Activated CD8-positive, alpha-beta T cell treated with anti-CD3 and anti-CD28 coated beads for 36 hours (primary cell): Measurements from ENCODE around the gene PCDHGA3. TPM values are rescaled to one million over a fixed set of nuclear protein-coding genes. Genes with fewer than 3 reads are reported as not detected.

ENCODE experiments used
- ATAC-seq: fragments of 200-7000 bp; cut with Tn5 transposase; one replicate; pipeline ENCODE4 v1.10.0; 2021; ENCODE audit warnings: mild to moderate bottlenecking, moderate library complexity
- CTCF ChIA-PET: fragments of 350-600 bp; sonication (Branson Sonifier 250); formaldehyde crosslinking; loops from one replicate; lab custom pipeline; 2021; ENCODE audit warnings: antibody characterized with exemption; lab: Charles Lee
- POLR2A ChIA-PET: fragments of 350-600 bp; sonication (Branson Sonifier 250); formaldehyde crosslinking; loops from one replicate; lab custom pipeline; 2021; ENCODE audit warnings: antibody characterized with exemption; lab: Charles Lee
- DNase-seq: peaks from one replicate; pipeline ENCODE4 v3.0.0-alpha.2; 2020
- H3K27ac Mint-ChIP-seq: one replicate; pipeline ENCODE4 v1.8.0; 2021; ENCODE audit warnings: mild to moderate bottlenecking, mixed read lengths
- H3K27me3 Mint-ChIP-seq: one replicate; pipeline ENCODE4 v1.8.0; 2021; ENCODE audit warnings: mixed read lengths
- H3K36me3 Mint-ChIP-seq: one replicate; pipeline ENCODE4 v1.8.0; 2021; ENCODE audit warnings: low read depth, mixed read lengths
- H3K4me1 Mint-ChIP-seq: one replicate; pipeline ENCODE4 v1.8.0; 2021; ENCODE audit warnings: low read depth, mixed read lengths
- H3K4me3 Mint-ChIP-seq: one replicate; pipeline ENCODE4 v1.8.0; 2021; ENCODE audit warnings: mild to moderate bottlenecking, moderate library complexity, mixed read lengths
- H3K9me3 Mint-ChIP-seq: one replicate; pipeline ENCODE4 v1.8.0; 2021; ENCODE audit warnings: mixed read lengths
- CTCF ChIP-seq: fragments of 200-600 bp; IDR thresholded peaks from one replicate; pipeline ENCODE4 v1.8.0; 2022; ENCODE audit warnings: antibody characterized with exemption, mild to moderate bottlenecking
- intact Hi-C: fragments of 100-400 bp; cut with micrococcal nuclease; formaldehyde crosslinking; loops from one replicate; pipeline ENCODE4 v1.10.0; 2022
- total RNA-seq, 2 experiments: library from RNA; stranded (reverse); gene quantifications; one replicate each; pipeline ENCODE4 v1.2.3, GENCODE V29; 2021

Gene PCDHGA3
- total RNA-seq, 2 experiments from 2014 or later, result not detected

DNA sequence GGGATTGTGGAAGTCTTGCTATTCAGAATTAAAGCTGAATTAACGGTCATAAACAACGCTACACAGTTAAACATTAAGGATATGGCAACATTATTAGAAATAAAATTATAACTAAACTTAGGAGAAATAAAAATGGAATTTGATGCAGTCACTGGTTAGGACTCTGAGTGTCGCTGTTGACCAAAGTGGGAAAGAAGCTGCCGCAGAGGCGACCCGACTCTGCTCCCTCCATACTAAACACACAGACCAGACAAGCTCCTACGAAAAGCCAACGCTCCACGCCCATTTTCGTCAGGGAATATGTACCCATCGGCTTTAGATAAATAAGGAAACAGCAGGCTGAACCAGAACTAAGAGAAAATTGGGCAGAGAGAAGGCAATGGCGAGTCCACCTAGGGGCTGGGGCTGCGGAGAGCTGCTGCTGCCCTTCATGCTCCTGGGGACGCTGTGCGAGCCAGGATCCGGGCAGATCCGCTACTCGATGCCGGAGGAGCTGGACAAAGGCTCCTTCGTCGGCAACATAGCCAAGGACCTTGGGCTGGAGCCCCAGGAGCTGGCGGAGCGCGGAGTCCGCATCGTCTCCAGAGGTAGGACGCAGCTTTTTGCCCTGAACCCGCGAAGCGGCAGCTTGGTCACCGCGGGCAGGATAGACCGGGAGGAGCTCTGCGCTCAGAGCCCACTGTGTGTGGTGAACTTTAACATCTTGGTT is 20.5 kb downstream of the PCDHGA3 start, which contains the start of gene PCDHGA5:
Gene PCDHGA5 (plus strand): TSS at position 211 of the 709 bp plus-strand sequence. CDS start 169 bp downstream, at position 380.
- POLR2A ChIA-PET, result no interaction called here
- H3K4me1 Mint-ChIP-seq, result no peaks in the 10 kb centered on the region
- no peak for TF ChIP-seq CTCF
- intact Hi-C loops, result no loop called here
- no peak within 1 kb of the TSS for H3K27ac Mint-ChIP-seq
- H3K36me3 Mint-ChIP-seq, result peaks cover 24% of the 10 kb centered on the region
- peaks cover 32% of the 10 kb centered on the region for H3K9me3 Mint-ChIP-seq
- H3K27me3 Mint-ChIP-seq, result peaks cover 70% of the 10 kb centered on the region
- CTCF ChIA-PET, result interaction anchor here (0.8 to 2.0 kb wide), 10 partner anchors 9 to 200 kb away, joined by 3 to 8 read pairs (median 5); partner anchors contain the start of genes PCDHB7, PCDHGA1, PCDHGA10 and PCDHGA11
- ATAC-seq (no peak), DNase-seq (no peak)
- H3K4me3 Mint-ChIP-seq, result no peak within 1 kb of the TSS

GRCh38 chr5:141366016-141366896 is 22.6 kb downstream of the PCDHGA3 start:
- H3K4me3 Mint-ChIP-seq, result no peak overlapping the region

GRCh38 chr5:141369994-141370848 is 26.6 kb downstream of the PCDHGA3 start, which contains the start of gene PCDHGB3:
PCDHGB3 (plus strand) TSS chr5:141370242; CDS start chr5:141370395, 153 bp downstream.
- intact Hi-C loops, result no loop called here
- peak; percentile 27 for TF ChIP-seq CTCF
- H3K27me3 Mint-ChIP-seq, result peaks cover 67% of the 10 kb centered on the region
- peaks cover 28% of the 10 kb centered on the region for H3K9me3 Mint-ChIP-seq
- CTCF ChIA-PET, result interaction anchor here (0.6 to 3.5 kb wide), 32 partner anchors 10 to 286 kb away, joined by 3 to 23 read pairs (median 5); partner anchors contain the start of genes PCDHB9, PCDHGA10, PCDHGA11 and PCDHGA12
- peak; percentile 74 for ATAC-seq
- peaks cover 21% of the 10 kb centered on the region for H3K36me3 Mint-ChIP-seq
- POLR2A ChIA-PET, result no interaction called here
- peaks cover 2% of the 10 kb centered on the region for H3K4me1 Mint-ChIP-seq
- H3K4me3 Mint-ChIP-seq, result peak within 1 kb of the TSS; percentile 58
- H3K27ac Mint-ChIP-seq, result no peak within 1 kb of the TSS
- peak; percentile 48 for DNase-seq

More at GRCh38 chr5:141366016-141366896, 22.6 kb downstream of the PCDHGA3 start:
- DNase-seq (no peak), ATAC-seq (no peak)
- peaks cover 22% of the 10 kb centered on the region for H3K9me3 Mint-ChIP-seq
- intact Hi-C loops, result no loop called here
- peaks cover 12% of the 10 kb centered on the region for H3K36me3 Mint-ChIP-seq
- no peak for TF ChIP-seq CTCF
- no peak overlapping the region for H3K27ac Mint-ChIP-seq
- ChIA-PET CTCF (interaction anchor here (1.5 kb wide), 1 partner anchor 21 kb away, joined by 4 read pairs; the partner anchor contains the start of gene PCDHGB4), POLR2A (no interaction called here)
- H3K27me3 Mint-ChIP-seq, result peaks cover 70% of the 10 kb centered on the region
- H3K4me1 Mint-ChIP-seq, result no peaks in the 10 kb centered on the region

DNA sequence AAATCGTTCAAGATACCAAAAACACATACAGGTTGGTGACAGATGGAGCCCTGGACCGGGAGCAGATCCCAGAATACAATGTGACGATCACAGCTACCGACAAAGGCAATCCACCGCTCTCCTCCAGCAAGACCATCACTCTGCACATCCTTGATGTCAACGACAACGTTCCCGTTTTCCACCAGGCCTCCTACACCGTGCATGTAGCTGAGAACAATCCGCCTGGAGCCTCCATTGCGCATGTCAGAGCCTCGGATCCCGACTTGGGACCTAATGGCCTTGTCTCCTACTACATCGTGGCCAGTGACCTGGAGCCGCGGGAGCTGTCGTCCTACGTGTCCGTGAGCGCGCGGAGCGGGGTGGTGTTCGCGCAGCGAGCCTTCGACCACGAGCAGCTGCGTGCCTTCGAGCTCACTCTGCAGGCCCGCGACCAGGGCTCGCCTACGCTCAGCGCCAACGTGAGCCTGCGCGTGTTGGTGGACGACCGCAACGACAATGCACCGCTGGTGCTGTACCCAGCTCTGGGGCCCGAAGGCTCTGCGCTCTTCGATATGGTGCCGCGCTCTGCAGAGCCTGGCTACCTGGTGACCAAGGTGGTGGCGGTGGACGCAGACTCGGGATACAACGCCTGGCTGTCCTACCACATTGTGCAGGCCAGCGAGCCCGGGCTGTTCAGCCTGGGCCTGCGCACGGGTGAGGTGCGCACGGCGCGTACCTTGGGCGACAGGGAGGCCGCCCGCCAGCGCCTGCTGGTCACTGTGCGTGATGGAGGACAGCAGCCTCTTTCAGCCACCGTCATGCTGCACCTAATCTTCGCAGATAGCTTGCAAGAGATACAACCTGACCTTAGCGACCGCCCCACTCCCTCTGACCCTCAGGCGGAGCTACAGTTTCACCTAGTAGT is 28.2 kb downstream of the PCDHGA3 start:
- H3K9me3 Mint-ChIP-seq, result peaks cover 30% of the 10 kb centered on the region
- intact Hi-C loops, result no loop called here
- peaks cover 65% of the 10 kb centered on the region for H3K27me3 Mint-ChIP-seq
- DNase-seq (no peak), ATAC-seq (no peak)
- no peak overlapping the region for H3K4me3 Mint-ChIP-seq
- ChIA-PET CTCF (interaction anchor here (1.0 to 3.5 kb wide), 6 partner anchors 35 to 193 kb away, joined by 5 to 23 read pairs (median 9); partner anchors contain the start of genes PCDHB9, PCDHGA10, PCDHGA12 and PCDHGB6), POLR2A (no interaction called here)
- no peak overlapping the region for H3K27ac Mint-ChIP-seq
- H3K36me3 Mint-ChIP-seq, result peaks cover 22% of the 10 kb centered on the region
- TF ChIP-seq CTCF, result no peak
- peaks cover 2% of the 10 kb centered on the region for H3K4me1 Mint-ChIP-seq
